DOHH2 (cell line): ENCODE results near the gene TUBB4B.

ENCODE experiments used
- CTCF ChIP-seq: fragments of 200-600 bp; sonication (generic); IDR thresholded peaks from one replicate; pipeline ENCODE4 v1.5.1; 2014; ENCODE audit warnings: antibody characterized with exemption, mild to moderate bottlenecking, low read depth, low read length; ENCODE audit not compliant: poor library complexity, severe bottlenecking
- EZH2phosphoT487 ChIP-seq: fragments of 200-600 bp; sonication (generic); IDR thresholded peaks from 2 replicates; pipeline ENCODE4 v1.6.1; 2017; ENCODE audit warnings: borderline replicate concordance, mild to moderate bottlenecking, antibody characterized with exemption, low read length, moderate library complexity, mixed read lengths

- no peak for TF ChIP-seq CTCF
- no peak for TF ChIP-seq EZH2phosphoT487
Measured at GRCh38 chr9:137234055-137234697, 6.9 kb upstream of the TUBB4B start.
